GM12878 (cell line): Measurements from ENCODE around the gene KRTAP10-9. TPM values are rescaled to one million over a fixed set of nuclear protein-coding genes. Genes with fewer than 3 reads are reported as not detected.

ENCODE experiments used
- ATAC-seq: fragments of 200-7000 bp; cut with Tn5 transposase; 3 replicates; pipeline ENCODE4 v1.9.1; 2020; ENCODE audit warnings: mild to moderate bottlenecking, moderate library complexity
- BruUV-seq: library from RNA; stranded (reverse); fragments of 400-500 nt; replicated peaks from 2 replicates; lab custom pipeline; 2021; lab: Mats Ljungman, UMichigan
- CTCF ChIA-PET: fragments of 300-600 bp; sonication (Branson Sonifier 250); formaldehyde crosslinking; extraction: SDS; loops from one replicate; lab custom pipeline; 2021; ENCODE audit warnings: inconsistent platforms; lab: Yijun Ruan, JAX
- POLR2A ChIA-PET: fragments of 350-600 bp; formaldehyde crosslinking; extraction: SDS; loops from one replicate; lab custom pipeline; 2021; ENCODE audit warnings: inconsistent platforms; lab: Charles Lee
- RAD21 ChIA-PET: fragments of 300-600 bp; sonication (Branson Sonifier 250); formaldehyde crosslinking; loops from one replicate; lab custom pipeline; 2023; ENCODE audit warnings: antibody characterized with exemption; ENCODE audit not compliant: unreplicated experiment; lab: Charles Lee
- SMC1A ChIA-PET: fragments of 300-600 bp; sonication (Branson Sonifier 250); formaldehyde crosslinking; loops from one replicate; lab custom pipeline; 2023; ENCODE audit not compliant: unreplicated experiment, uncharacterized antibody; lab: Charles Lee
- DNase-seq: peaks from one replicate; pipeline ENCODE4 v3.0.0-alpha.2; 2011; ENCODE audit warnings: low read depth, low spot score
- FAIRE-seq: peaks from 3 replicates; lab custom pipeline; 2011; peaks lifted over from hg19 to GRCh38; lab: Jason Lieb, UNC
- H2AFZ ChIP-seq: 2 replicates; pipeline ENCODE4 v1.6.0; 2011; ENCODE audit warnings: low read depth, low read length, control low read depth; ENCODE audit not compliant: control insufficient read depth
- H3K27ac ChIP-seq: 2 replicates; pipeline ENCODE4 v1.5.1; 2011; ENCODE audit warnings: control low read depth; ENCODE audit not compliant: control insufficient read depth, insufficient read depth
- H3K27me3 ChIP-seq, 2 experiments: replicated peaks in 1 of 2; 2 replicates each; pipeline versions ENCODE4 v1.6.0 to v1.6.1; 2011; ENCODE audit warnings: low read length in 1 of 2; ENCODE audit not compliant: control insufficient read depth in 2 of 2, insufficient read depth in 2 of 2
- H3K36me3 ChIP-seq, 2 experiments: 2 replicates each; pipeline ENCODE4 v1.5.1; 2011; ENCODE audit warnings: low read length in 1 of 2; ENCODE audit not compliant: control insufficient read depth in 2 of 2, insufficient read depth in 2 of 2
- H3K4me1 ChIP-seq: 2 replicates; pipeline ENCODE4 v1.6.1; 2011; ENCODE audit warnings: mild to moderate bottlenecking, low read length, moderate library complexity, mixed read lengths; ENCODE audit not compliant: control insufficient read depth, insufficient read depth
- H3K4me2 ChIP-seq: 2 replicates; pipeline ENCODE4 v1.6.0; 2011; ENCODE audit warnings: control low read depth; ENCODE audit not compliant: control insufficient read depth, insufficient read depth
- H3K4me3 ChIP-seq: fragments of 200-600 bp; sonication (generic); 2 replicates; pipeline ENCODE4 v1.5.1; 2016
- H3K79me2 ChIP-seq: 2 replicates; pipeline ENCODE4 v1.6.0; 2011; ENCODE audit warnings: low read length; ENCODE audit not compliant: control insufficient read depth, insufficient read depth
- H3K9ac ChIP-seq: 2 replicates; pipeline ENCODE4 v1.8.0; 2011; ENCODE audit warnings: low read length, control low read depth, mixed read lengths; ENCODE audit not compliant: control insufficient read depth, insufficient read depth
- H3K9me3 ChIP-seq: replicated peaks from 3 replicates; pipeline ENCODE4 v1.5.1; 2011; ENCODE audit warnings: mild to moderate bottlenecking, low read length; ENCODE audit not compliant: control insufficient read depth, insufficient read depth
- H4K20me1 ChIP-seq: 2 replicates; pipeline ENCODE4 v1.6.0; 2011; ENCODE audit not compliant: control insufficient read depth, insufficient read depth
- ASH2L ChIP-seq: fragments of 300-600, 200-600 bp; sonication (generic); IDR thresholded peaks from 2 replicates; pipeline ENCODE4 v1.6.1; 2017; ENCODE audit warnings: low read depth, mild to moderate bottlenecking, borderline replicate concordance
- BMI1 ChIP-seq: fragments of 450-650 bp; IDR thresholded peaks from 2 replicates; pipeline ENCODE4 v1.6.1; 2016; ENCODE audit warnings: mild to moderate bottlenecking, moderate library complexity, borderline replicate concordance
- CEBPB ChIP-seq, 2 experiments: fragments of 150-350 bp in 1 of 2; IDR thresholded peaks; 2 replicates each; pipeline ENCODE4 v1.6.1; 2012 to 2014; ENCODE audit warnings: low read depth in 2 of 2, low read length in 2 of 2, borderline replicate concordance in 1 of 2, inconsistent platforms in 1 of 2
- CHD1 ChIP-seq: IDR thresholded peaks from 2 replicates; pipeline ENCODE4 v1.6.1; 2012; ENCODE audit warnings: low read depth, low read length, improper control_type of control experiment
- ETV6 ChIP-seq, 2 experiments: fragments of 450-650 bp in 1 of 2; IDR thresholded peaks in 1 of 2; conservative IDR thresholded peaks in 1 of 2; 2 replicates each; pipeline ENCODE4 v1.6.1; 2014; ENCODE audit warnings: antibody characterized with exemption in 1 of 2, borderline replicate concordance in 1 of 2, low read depth in 1 of 2, mild to moderate bottlenecking in 1 of 2, moderate library complexity in 1 of 2
- GATAD2B ChIP-seq: fragments of 450-650 bp; conservative IDR thresholded peaks from 2 replicates; pipeline ENCODE4 v1.6.1; 2017; ENCODE audit warnings: low read depth, mild to moderate bottlenecking, moderate library complexity
- IKZF2 ChIP-seq, 2 experiments: fragments of 450-650 bp; IDR thresholded peaks; 2 replicates each; pipeline ENCODE4 v1.6.1; 2017; ENCODE audit warnings: mild to moderate bottlenecking in 2 of 2, moderate library complexity in 2 of 2
- KDM1A ChIP-seq: fragments of 200-600 bp; sonication (generic); IDR thresholded peaks from 2 replicates; pipeline ENCODE4 v1.6.1; 2016; ENCODE audit warnings: borderline replicate concordance
- NFIC ChIP-seq: IDR thresholded peaks from 2 replicates; pipeline ENCODE4 v1.6.1; 2012; ENCODE audit warnings: low read depth, mild to moderate bottlenecking, inconsistent platforms, low read length, moderate library complexity
- NR2F1 ChIP-seq: fragments of 450-650 bp; conservative IDR thresholded peaks from 2 replicates; pipeline ENCODE4 v1.6.1; 2017; ENCODE audit warnings: mild to moderate bottlenecking
- SP1 ChIP-seq: IDR thresholded peaks from one replicate; pipeline ENCODE4 v1.6.1; 2011; ENCODE audit warnings: low read depth, low read length
- ZBED1 ChIP-seq: IDR thresholded peaks from 2 replicates; pipeline ENCODE4 v1.6.1; 2016; ENCODE audit warnings: borderline replicate concordance
- ZSCAN29 ChIP-seq: fragments of 450-650 bp; IDR thresholded peaks from 2 replicates; pipeline ENCODE4 v1.6.1; 2017; ENCODE audit warnings: mild to moderate bottlenecking, moderate library complexity
- WGBS: methylation state at CpG from one replicate; pipeline ENCODE4 v1.1.6; 2016; ENCODE audit warnings: low lambda C conversion rate; ENCODE audit not compliant: insufficient replicate concordance, insufficient coverage; ENCODE audit errors: missing lambda C conversion rate; 5-methylcytosine and 5-hydroxymethylcytosine counted together
- in situ Hi-C: fragments of 300-500 bp; cut with MboI; formaldehyde crosslinking; loops from 9 replicates; pipeline ENCODE4 v1.14.3; 2018; ENCODE audit warnings: mixed read lengths
- intact Hi-C: fragments of 100-400 bp; cut with micrococcal nuclease; formaldehyde crosslinking; loops from one replicate; pipeline ENCODE4 v1.14.2; 2022; ENCODE audit not compliant: unreplicated experiment
- polyA plus RNA-seq, 11 experiments: library from polyadenylated mRNA; depleted of rRNA in 4 of 11; unstranded in 6 of 11; stranded (reverse) in 5 of 11; fragments of >200 nt; fragmentation: Nextera tagmentation in 4 of 11; fragmentation: Illumina TruSeq in 1 of 11; extraction: Ambion mirVana in 4 of 11; extraction: Trizol in 1 of 11; gene quantifications; 1 replicate in 1 of 11; 2 replicates in 10 of 11; pipeline versions ENCODE4 v1.2.1 to v1.2.3, GENCODE V29; 2011 to 2016; ENCODE audit warnings: inconsistent platforms in 2 of 11, missing spikeins in 2 of 11, low read depth in 1 of 11
- total RNA-seq, 4 experiments: library from RNA; depleted of rRNA in 3 of 4; stranded (reverse); fragments of >200 nt in 3 of 4; fragmentation: Illumina TruSeq in 1 of 4; extraction: Trizol in 1 of 4; gene quantifications; 2 replicates each; pipeline versions ENCODE4 v1.2.1 to v1.2.3, GENCODE V29; 2013 to 2021
- TF ChIP-seq, protein P1 (sequence below): fragments of 450-650 bp; IDR thresholded peaks from 2 replicates; pipeline ENCODE4 v1.6.1; 2018; ENCODE audit warnings: mild to moderate bottlenecking, low read depth, moderate library complexity; ENCODE audit not compliant: partially characterized antibody
- TF ChIP-seq, protein P2 (sequence below): fragments of 450-650 bp; conservative IDR thresholded peaks from 2 replicates; pipeline ENCODE4 v1.6.1; 2017; ENCODE audit warnings: mild to moderate bottlenecking, moderate library complexity
- TF ChIP-seq, protein P3 (sequence below), 3 experiments: IDR thresholded peaks in 2 of 3; conservative IDR thresholded peaks in 1 of 3; 2 replicates each; pipeline ENCODE4 v1.5.1; 2011; ENCODE audit warnings: low read depth in 3 of 3, low read length in 3 of 3, mild to moderate bottlenecking in 3 of 3, control low read depth in 2 of 3, moderate library complexity in 2 of 3, inconsistent platforms in 1 of 3, mixed read lengths in 1 of 3; ENCODE audit not compliant: control insufficient read depth in 2 of 3, insufficient read depth in 1 of 3; ENCODE audit errors: extremely low read depth in 1 of 3

Gene KRTAP10-9
- total and polyA plus RNA-seq, 10 of the 15 experiments (the other 5 are each of a cell fraction or from before 2014, with no cell fraction given), result not detected

DNA sequence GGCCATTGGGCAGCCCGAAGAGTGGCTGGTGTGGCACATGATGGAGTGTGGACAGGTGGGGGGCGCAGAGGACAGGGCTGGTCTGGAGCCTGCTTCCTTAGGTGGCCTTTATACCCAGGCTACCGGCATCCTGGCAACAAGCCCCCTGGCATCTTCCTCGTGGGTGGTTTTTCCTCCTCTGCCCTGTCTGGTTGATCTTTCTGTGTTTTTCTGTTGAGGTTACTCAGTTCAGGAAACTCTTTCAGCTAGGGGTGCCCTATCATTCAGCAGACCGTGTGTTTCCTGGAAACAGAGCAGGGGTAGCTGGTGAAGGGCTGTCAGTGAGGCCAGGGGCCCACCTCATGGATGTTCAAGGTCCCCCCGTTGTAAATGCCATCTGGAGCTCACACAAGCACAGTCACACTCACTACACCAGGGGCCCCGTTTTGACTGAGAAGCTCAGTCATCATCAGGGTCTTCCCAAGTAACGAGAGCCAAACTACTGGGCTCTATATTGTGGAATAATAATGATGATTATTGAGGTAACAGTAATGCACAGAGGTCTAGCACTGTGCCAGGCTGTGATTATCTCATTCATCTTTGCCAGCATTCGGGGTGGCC is 27.8 kb downstream of the KRTAP10-9 start, which contains the start of gene KRTAP12-4 (continued):
- TF ChIP-seq, protein P1, sequence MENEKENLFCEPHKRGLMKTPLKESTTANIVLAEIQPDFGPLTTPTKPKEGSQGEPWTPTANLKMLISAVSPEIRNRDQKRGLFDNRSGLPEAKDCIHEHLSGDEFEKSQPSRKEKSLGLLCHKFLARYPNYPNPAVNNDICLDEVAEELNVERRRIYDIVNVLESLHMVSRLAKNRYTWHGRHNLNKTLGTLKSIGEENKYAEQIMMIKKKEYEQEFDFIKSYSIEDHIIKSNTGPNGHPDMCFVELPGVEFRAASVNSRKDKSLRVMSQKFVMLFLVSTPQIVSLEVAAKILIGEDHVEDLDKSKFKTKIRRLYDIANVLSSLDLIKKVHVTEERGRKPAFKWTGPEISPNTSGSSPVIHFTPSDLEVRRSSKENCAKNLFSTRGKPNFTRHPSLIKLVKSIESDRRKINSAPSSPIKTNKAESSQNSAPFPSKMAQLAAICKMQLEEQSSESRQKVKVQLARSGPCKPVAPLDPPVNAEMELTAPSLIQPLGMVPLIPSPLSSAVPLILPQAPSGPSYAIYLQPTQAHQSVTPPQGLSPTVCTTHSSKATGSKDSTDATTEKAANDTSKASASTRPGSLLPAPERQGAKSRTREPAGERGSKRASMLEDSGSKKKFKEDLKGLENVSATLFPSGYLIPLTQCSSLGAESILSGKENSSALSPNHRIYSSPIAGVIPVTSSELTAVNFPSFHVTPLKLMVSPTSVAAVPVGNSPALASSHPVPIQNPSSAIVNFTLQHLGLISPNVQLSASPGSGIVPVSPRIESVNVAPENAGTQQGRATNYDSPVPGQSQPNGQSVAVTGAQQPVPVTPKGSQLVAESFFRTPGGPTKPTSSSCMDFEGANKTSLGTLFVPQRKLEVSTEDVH, result no peak
- no peak for TF ChIP-seq CHD1
- no peak for TF ChIP-seq ZBED1
- no peak for TF ChIP-seq ASH2L

DNA sequence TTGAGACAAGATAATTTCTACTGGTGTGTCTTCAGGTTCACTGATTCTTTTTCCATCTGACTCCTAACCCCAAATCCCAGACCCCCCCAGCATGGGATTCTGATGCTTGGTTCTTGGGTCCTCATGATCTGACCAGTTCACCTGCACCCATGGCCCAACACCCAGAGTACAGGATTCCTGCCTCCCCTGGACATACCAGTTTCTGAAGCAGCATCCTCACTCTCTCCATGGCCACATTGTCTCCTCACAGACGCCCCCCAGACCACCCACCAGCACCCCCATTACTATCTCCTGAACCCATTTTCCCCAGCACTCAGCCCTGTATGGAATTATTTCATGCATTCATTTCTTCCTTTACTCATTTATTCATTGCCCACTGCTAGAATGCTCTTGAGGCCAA is 30.0 kb downstream of the KRTAP10-9 start:
- CTCF ChIA-PET, result no interaction called here
- DNase-seq (no peak), FAIRE-seq (no peak), ATAC-seq (no peak)
- BruUV-seq, result no TSS peak
- no peaks in the 10 kb centered on the region for H3K27me3 ChIP-seq
- intact Hi-C loops (no loop called here), in situ Hi-C loops (no loop called here)
- H3K4me1 ChIP-seq, result no peaks in the 10 kb centered on the region
- SMC1A ChIA-PET, result no interaction called here
- H3K4me2 ChIP-seq, result no peak overlapping the region
- POLR2A ChIA-PET, result no interaction called here
- H3K9ac ChIP-seq, result no peak overlapping the region
- no peaks in the 10 kb centered on the region for H3K36me3 ChIP-seq
- RAD21 ChIA-PET, result no interaction called here
- H3K9me3 ChIP-seq, result peaks cover 2% of the 10 kb centered on the region; the same call in 1 of the 3 replicates
- H4K20me1 ChIP-seq, result no peaks in the 10 kb centered on the region
- no peak overlapping the region for H2AFZ ChIP-seq
- no peak overlapping the region for H3K4me3 ChIP-seq
- no peaks in the 10 kb centered on the region for H3K79me2 ChIP-seq
- 0% methylated on average over 1 of the region's 1 CpG for WGBS
- H3K27ac ChIP-seq, result no peak overlapping the region
- no peak for TF ChIP-seq IKZF2 (IDR thresholded peaks at IDR 0.05)
- TF ChIP-seq BMI1, result no peak
- no peak for TF ChIP-seq ETV6 (conservative IDR thresholded peaks at IDR 0.05 in 1 of 2, IDR thresholded peaks at IDR 0.05 in 1 of 2; ENCODE audit: borderline replicate concordance in 1 of 2, low read depth in 1 of 2)
- no peak for TF ChIP-seq NR2F1
- TF ChIP-seq ZSCAN29, result no peak
- no peak for TF ChIP-seq CEBPB (IDR thresholded peaks at IDR 0.05; ENCODE audit: borderline replicate concordance in 1 of 2, low read depth in 2 of 2, low read length in 2 of 2)
- no peak for TF ChIP-seq GATAD2B
- TF ChIP-seq, protein P2, sequence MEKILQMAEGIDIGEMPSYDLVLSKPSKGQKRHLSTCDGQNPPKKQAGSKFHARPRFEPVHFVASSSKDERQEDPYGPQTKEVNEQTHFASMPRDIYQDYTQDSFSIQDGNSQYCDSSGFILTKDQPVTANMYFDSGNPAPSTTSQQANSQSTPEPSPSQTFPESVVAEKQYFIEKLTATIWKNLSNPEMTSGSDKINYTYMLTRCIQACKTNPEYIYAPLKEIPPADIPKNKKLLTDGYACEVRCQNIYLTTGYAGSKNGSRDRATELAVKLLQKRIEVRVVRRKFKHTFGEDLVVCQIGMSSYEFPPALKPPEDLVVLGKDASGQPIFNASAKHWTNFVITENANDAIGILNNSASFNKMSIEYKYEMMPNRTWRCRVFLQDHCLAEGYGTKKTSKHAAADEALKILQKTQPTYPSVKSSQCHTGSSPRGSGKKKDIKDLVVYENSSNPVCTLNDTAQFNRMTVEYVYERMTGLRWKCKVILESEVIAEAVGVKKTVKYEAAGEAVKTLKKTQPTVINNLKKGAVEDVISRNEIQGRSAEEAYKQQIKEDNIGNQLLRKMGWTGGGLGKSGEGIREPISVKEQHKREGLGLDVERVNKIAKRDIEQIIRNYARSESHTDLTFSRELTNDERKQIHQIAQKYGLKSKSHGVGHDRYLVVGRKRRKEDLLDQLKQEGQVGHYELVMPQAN, result no peak
- TF ChIP-seq KDM1A, result no peak
- no peak for TF ChIP-seq SP1
- TF ChIP-seq, protein P3, sequence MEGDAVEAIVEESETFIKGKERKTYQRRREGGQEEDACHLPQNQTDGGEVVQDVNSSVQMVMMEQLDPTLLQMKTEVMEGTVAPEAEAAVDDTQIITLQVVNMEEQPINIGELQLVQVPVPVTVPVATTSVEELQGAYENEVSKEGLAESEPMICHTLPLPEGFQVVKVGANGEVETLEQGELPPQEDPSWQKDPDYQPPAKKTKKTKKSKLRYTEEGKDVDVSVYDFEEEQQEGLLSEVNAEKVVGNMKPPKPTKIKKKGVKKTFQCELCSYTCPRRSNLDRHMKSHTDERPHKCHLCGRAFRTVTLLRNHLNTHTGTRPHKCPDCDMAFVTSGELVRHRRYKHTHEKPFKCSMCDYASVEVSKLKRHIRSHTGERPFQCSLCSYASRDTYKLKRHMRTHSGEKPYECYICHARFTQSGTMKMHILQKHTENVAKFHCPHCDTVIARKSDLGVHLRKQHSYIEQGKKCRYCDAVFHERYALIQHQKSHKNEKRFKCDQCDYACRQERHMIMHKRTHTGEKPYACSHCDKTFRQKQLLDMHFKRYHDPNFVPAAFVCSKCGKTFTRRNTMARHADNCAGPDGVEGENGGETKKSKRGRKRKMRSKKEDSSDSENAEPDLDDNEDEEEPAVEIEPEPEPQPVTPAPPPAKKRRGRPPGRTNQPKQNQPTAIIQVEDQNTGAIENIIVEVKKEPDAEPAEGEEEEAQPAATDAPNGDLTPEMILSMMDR (IDR thresholded peaks at IDR 0.05 in 2 of 3, conservative IDR thresholded peaks at IDR 0.05 in 1 of 3; ENCODE audit: control insufficient read depth in 2 of 3, extremely low read depth in 1 of 3, insufficient read depth in 1 of 3, low read depth in 3 of 3, low read length in 3 of 3), result no peak
- no peak for TF ChIP-seq CHD1
- no peak for TF ChIP-seq NFIC
